SK-N-SH (cell line): Measurements from ENCODE around the gene FAM180B. TPM values are rescaled to one million over a fixed set of nuclear protein-coding genes. Genes with fewer than 3 reads are reported as not detected.

Source experiments
- CTCF ChIA-PET: fragments of 300-600, 350-600 bp; formaldehyde crosslinking; extraction: SDS; loops from one replicate; lab custom pipeline; 2021; lab: Yijun Ruan, JAX
- POLR2A ChIA-PET: fragments of 350-600 bp; sonication (Branson Sonifier 250); formaldehyde crosslinking; extraction: SDS; loops from one replicate; lab custom pipeline; 2020; ENCODE audit warnings: antibody characterized with exemption, inconsistent platforms; lab: Yijun Ruan, JAX
- DNase-seq: peaks from one replicate; pipeline ENCODE4 v3.0.0; 2012
- H2AFZ ChIP-seq: fragments of 200-600 bp; sonication (generic); 2 replicates; pipeline ENCODE4 v1.8.1; 2016; ENCODE audit warnings: antibody characterized with exemption, mild to moderate bottlenecking, low read depth
- H3F3A ChIP-seq: fragments of 200-600 bp; sonication (generic); replicated peaks from 2 replicates; pipeline ENCODE3; 2016; ENCODE audit warnings: antibody characterized with exemption, mild to moderate bottlenecking; ENCODE audit not compliant: insufficient read depth
- H3K27ac ChIP-seq, 2 experiments: fragments of 200-500 bp in 1 of 2; fragments of 200-600 bp in 1 of 2; sonication (Bioruptor generic) in 1 of 2; sonication (generic), shearing (Covaris generic) in 1 of 2; 2 replicates each; pipeline versions ENCODE4 v1.5.1 to v1.6.1; 2014 to 2016; ENCODE audit warnings: low read depth in 2 of 2, inconsistent platforms in 1 of 2, low read length in 1 of 2, mild to moderate bottlenecking in 1 of 2, mixed read lengths in 1 of 2
- H3K27me3 ChIP-seq: fragments of 200-600 bp; sonication (generic), shearing (Covaris generic); 2 replicates; pipeline ENCODE4 v1.6.1; 2016; ENCODE audit warnings: mixed run types; ENCODE audit not compliant: insufficient read depth
- H3K36me3 ChIP-seq, 2 experiments: fragments of 200-500 bp in 1 of 2; fragments of 200-600 bp in 1 of 2; sonication (Bioruptor generic) in 1 of 2; sonication (generic) in 1 of 2; replicated peaks in 1 of 2; 2 replicates each; pipeline versions ENCODE3 to v1.5.1; 2014 to 2016; ENCODE audit warnings: low read length in 1 of 2, mild to moderate bottlenecking in 1 of 2; ENCODE audit not compliant: insufficient read depth in 2 of 2, control insufficient read depth in 1 of 2
- H3K4me1 ChIP-seq, 2 experiments: fragments of 200-500 bp in 1 of 2; fragments of 200-600 bp in 1 of 2; sonication (Bioruptor generic) in 1 of 2; sonication (generic), shearing (Covaris generic) in 1 of 2; 2 replicates each; pipeline versions ENCODE4 v1.5.1 to v1.6.1; 2014 to 2016; ENCODE audit warnings: low read depth in 1 of 2, low read length in 1 of 2, mixed run types in 1 of 2; ENCODE audit not compliant: insufficient read depth in 2 of 2, control insufficient read depth in 1 of 2
- H3K4me2 ChIP-seq: fragments of 200-600 bp; sonication (generic), shearing (Covaris generic); 2 replicates; pipeline ENCODE4 v1.6.1; 2017; ENCODE audit warnings: mixed run types
- H3K4me3 ChIP-seq, 2 experiments: fragments of 200-500 bp in 1 of 2; fragments of 200-600 bp in 1 of 2; sonication (Bioruptor generic) in 1 of 2; sonication (generic), shearing (Covaris generic) in 1 of 2; 2 replicates each; pipeline versions ENCODE4 v1.5.1 to v1.8.1; 2014 to 2016; ENCODE audit warnings: low read depth in 2 of 2, inconsistent platforms in 1 of 2, low read length in 1 of 2, mild to moderate bottlenecking in 1 of 2, mixed read lengths in 1 of 2, moderate library complexity in 1 of 2
- H3K79me2 ChIP-seq: fragments of 200-600 bp; sonication (generic); 2 replicates; pipeline ENCODE4 v1.8.1; 2017; ENCODE audit warnings: mild to moderate bottlenecking; ENCODE audit not compliant: insufficient read depth
- H3K9ac ChIP-seq: fragments of 200-600 bp; sonication (generic); 2 replicates; pipeline ENCODE4 v1.6.1; 2017; ENCODE audit warnings: mixed run types
- H3K9me2 ChIP-seq: fragments of 200-600 bp; sonication (generic); 2 replicates; pipeline ENCODE4 v1.6.1; 2017; ENCODE audit warnings: mixed run types
- H3K9me3 ChIP-seq: fragments of 200-600 bp; sonication (generic); 2 replicates; pipeline ENCODE4 v1.6.1; 2017; ENCODE audit warnings: mixed run types, mild to moderate bottlenecking, moderate library complexity
- H4K20me1 ChIP-seq: fragments of 200-600 bp; sonication (generic); 2 replicates; pipeline ENCODE4 v1.6.1; 2017; ENCODE audit warnings: mild to moderate bottlenecking, mixed run types; ENCODE audit not compliant: insufficient read depth
- EP300 ChIP-seq, 2 experiments: IDR thresholded peaks; 2 replicates each; pipeline versions ENCODE4 v1.4.0 to v1.6.1; 2012; ENCODE audit warnings: borderline replicate concordance in 1 of 2, low read depth in 1 of 2, low read length in 1 of 2
- EZH2phosphoT487 ChIP-seq: fragments of 200-600 bp; sonication (generic); IDR thresholded peaks from 2 replicates; pipeline ENCODE4 v1.6.1; 2017; ENCODE audit warnings: low read depth, mixed run types, mild to moderate bottlenecking, antibody characterized with exemption, moderate library complexity, borderline replicate concordance
- GABPA ChIP-seq: IDR thresholded peaks from 2 replicates; pipeline ENCODE4 v1.4.0; 2012; ENCODE audit warnings: low read depth, mild to moderate bottlenecking
- NRF1 ChIP-seq: IDR thresholded peaks from 2 replicates; pipeline ENCODE4 v1.6.1; 2012; ENCODE audit warnings: low read depth, mild to moderate bottlenecking, low read length
- RAD21 ChIP-seq: IDR thresholded peaks from 2 replicates; pipeline ENCODE4 v1.6.1; 2012; ENCODE audit warnings: mild to moderate bottlenecking, low read length
- RFX5 ChIP-seq: IDR thresholded peaks from 2 replicates; pipeline ENCODE4 v1.6.1; 2012; ENCODE audit warnings: mild to moderate bottlenecking, improper control_type of control experiment, low read length
- RXRA ChIP-seq: IDR thresholded peaks from 2 replicates; pipeline ENCODE4 v1.4.0; 2012; ENCODE audit warnings: low read depth, mild to moderate bottlenecking, borderline replicate concordance
- SMC3 ChIP-seq: IDR thresholded peaks from 2 replicates; pipeline ENCODE4 v1.6.1; 2012; ENCODE audit warnings: low read depth, low read length, improper control_type of control experiment
- TCF12 ChIP-seq: IDR thresholded peaks from 2 replicates; pipeline ENCODE4 v1.4.0; 2012
- WGBS: methylation state at CpG from one replicate; pipeline ENCODE4 v1.1.6; 2017; ENCODE audit warnings: low lambda C conversion rate; 5-methylcytosine and 5-hydroxymethylcytosine counted together
- polyA plus RNA-seq, 3 experiments: library from polyadenylated mRNA; depleted of rRNA; stranded (reverse); fragments of >200 nt; gene quantifications; 2 replicates each; pipeline ENCODE4 v1.2.3, GENCODE V29; 2012
- TF ChIP-seq, protein P1 (sequence below): fragments of 200-600 bp; sonication (generic); IDR thresholded peaks from 2 replicates; pipeline ENCODE4 v1.6.1; 2017; ENCODE audit warnings: antibody characterized with exemption, mild to moderate bottlenecking, moderate library complexity
- TF ChIP-seq, protein P2 (sequence below): IDR thresholded peaks from 2 replicates; pipeline ENCODE4 v1.6.1; 2012; ENCODE audit warnings: mild to moderate bottlenecking, low read depth, low read length, moderate library complexity
- TF ChIP-seq, protein P3 (sequence below): IDR thresholded peaks from 2 replicates; pipeline ENCODE4; 2012
- TF ChIP-seq, protein P4 (sequence below): fragments of 150-350 bp; IDR thresholded peaks from 2 replicates; pipeline ENCODE4 v1.6.1; 2016; ENCODE audit warnings: mild to moderate bottlenecking, low read depth, low read length
- TF ChIP-seq, protein P5 (sequence below): IDR thresholded peaks from 2 replicates; pipeline ENCODE4 v1.4.0; 2012; ENCODE audit warnings: low read depth

FAM180B gene
- polyA plus RNA-seq, 1 of the 3 experiments (the other 2 are of a cell fraction), result not detected

DNA sequence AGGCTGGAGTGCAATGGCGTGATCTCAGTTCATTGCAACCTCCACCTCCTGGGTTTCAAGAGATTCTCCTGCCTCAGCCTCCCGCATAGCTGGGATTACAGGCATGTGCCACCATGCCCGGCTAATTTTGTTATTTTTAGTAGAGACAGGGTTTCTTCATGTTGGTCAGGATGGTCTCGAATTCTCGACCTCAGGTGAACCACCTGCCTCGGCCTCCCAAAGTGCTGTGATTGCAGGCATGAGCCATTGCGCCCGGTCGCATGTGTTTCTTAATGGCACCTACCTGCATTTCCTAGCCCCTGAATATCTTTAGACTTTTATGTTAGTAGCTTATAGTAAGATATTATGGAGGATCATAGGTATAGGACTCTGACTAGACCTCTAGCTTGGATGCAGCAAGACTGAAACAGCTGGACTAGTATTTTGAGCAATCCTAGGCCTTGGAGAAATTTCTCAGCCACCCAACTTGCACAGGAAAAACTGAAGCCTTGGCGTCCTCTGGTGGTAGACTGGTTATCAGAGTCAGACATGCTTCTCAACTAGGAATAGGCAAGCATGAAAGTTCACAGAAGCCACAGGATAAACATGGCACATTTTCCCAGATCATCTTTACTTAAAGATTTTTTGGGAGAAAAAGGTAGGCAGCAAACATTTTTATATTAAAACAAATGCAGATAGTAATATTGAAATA is 30.4 kb downstream of the FAM180B start:
- DNase-seq, result no peak
- H3K36me3 ChIP-seq, result peaks cover 26 to 33% of the 10 kb centered on the region in 2 experiments
- H2AFZ ChIP-seq, result no peak overlapping the region
- WGBS, result 90% methylated on average over 10 of the region's 10 CpGs
- H3K4me3 ChIP-seq, result peak overlapping the region in 1 of 2 experiments; percentile 36; a peak in 1 of 4 replicates
- no peaks in the 10 kb centered on the region for H3K79me2 ChIP-seq
- peaks cover 13% of the 10 kb centered on the region for H3F3A ChIP-seq
- CTCF ChIA-PET, result interaction anchor here (0.6 to 2.3 kb wide), 18 partner anchors 10 to 236 kb away, joined by 3 to 18 read pairs (median 3); partner anchors contain the start of genes C1QTNF4 and FAM180B
- peak overlapping the region; percentile 25; the same call in 1 of the 2 replicates for H3K4me2 ChIP-seq
- no peak for TF ChIP-seq GABPA
- peak; percentile 83 for TF ChIP-seq RAD21
- TF ChIP-seq, protein P1, sequence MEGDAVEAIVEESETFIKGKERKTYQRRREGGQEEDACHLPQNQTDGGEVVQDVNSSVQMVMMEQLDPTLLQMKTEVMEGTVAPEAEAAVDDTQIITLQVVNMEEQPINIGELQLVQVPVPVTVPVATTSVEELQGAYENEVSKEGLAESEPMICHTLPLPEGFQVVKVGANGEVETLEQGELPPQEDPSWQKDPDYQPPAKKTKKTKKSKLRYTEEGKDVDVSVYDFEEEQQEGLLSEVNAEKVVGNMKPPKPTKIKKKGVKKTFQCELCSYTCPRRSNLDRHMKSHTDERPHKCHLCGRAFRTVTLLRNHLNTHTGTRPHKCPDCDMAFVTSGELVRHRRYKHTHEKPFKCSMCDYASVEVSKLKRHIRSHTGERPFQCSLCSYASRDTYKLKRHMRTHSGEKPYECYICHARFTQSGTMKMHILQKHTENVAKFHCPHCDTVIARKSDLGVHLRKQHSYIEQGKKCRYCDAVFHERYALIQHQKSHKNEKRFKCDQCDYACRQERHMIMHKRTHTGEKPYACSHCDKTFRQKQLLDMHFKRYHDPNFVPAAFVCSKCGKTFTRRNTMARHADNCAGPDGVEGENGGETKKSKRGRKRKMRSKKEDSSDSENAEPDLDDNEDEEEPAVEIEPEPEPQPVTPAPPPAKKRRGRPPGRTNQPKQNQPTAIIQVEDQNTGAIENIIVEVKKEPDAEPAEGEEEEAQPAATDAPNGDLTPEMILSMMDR, result peak; percentile 83
- peak; percentile 76 for TF ChIP-seq SMC3
- peaks cover 0 to 9% of the 10 kb centered on the region in 2 experiments; a peak in 1 of 4 replicates for H3K4me1 ChIP-seq
- no peaks in the 10 kb centered on the region for H3K9me3 ChIP-seq
- no peaks in the 10 kb centered on the region for H3K9me2 ChIP-seq
- H3K27me3 ChIP-seq, result no peaks in the 10 kb centered on the region
- POLR2A ChIA-PET, result interaction anchor here (1.0 kb wide), 1 partner anchor 9 kb away, joined by 3 read pairs; no protein-coding TSS in a partner anchor
- no peaks in the 10 kb centered on the region for H4K20me1 ChIP-seq
- H3K9ac ChIP-seq, result no peak overlapping the region
- H3K27ac ChIP-seq, result peak overlapping the region in 1 of 2 experiments; percentile 44; a peak in 1 of 4 replicates

DNA sequence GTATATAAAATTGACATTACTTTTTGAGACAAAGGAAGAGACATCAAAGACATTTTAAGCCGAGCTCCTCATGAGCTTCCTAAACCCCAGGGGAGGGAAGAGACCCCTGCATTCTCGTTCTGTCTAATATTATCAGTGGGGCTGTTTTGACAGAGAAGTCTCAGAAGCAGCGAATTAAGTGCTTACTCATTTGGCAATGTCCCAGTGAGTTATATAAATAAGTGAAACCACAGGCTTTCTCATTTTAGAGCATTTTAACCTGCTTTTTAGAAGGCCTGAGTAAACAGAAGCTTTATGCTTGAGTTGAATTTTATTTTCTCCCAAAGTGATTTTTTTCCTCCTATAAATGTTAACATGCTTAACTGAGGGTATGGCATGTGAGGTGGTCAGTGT is 30.9 kb downstream of the FAM180B start:
- Histone ChIP-seq H3K9me2 (no peaks in the 10 kb centered on the region), H3K4me1 (peaks cover 0 to 9% of the 10 kb centered on the region in 2 experiments; a peak in 1 of 4 replicates), H3K36me3 (peaks cover 31 to 39% of the 10 kb centered on the region in 2 experiments), H3K79me2 (no peaks in the 10 kb centered on the region), H3K9me3 (no peaks in the 10 kb centered on the region), H2AFZ (no peak overlapping the region), H3K9ac (no peak overlapping the region), H3K4me2 (peak overlapping the region; percentile 25; the same call in 1 of the 2 replicates), H4K20me1 (no peaks in the 10 kb centered on the region), H3K27me3 (no peaks in the 10 kb centered on the region), H3K27ac (peak overlapping the region in 1 of 2 experiments; percentile 44; a peak in 1 of 4 replicates), H3F3A (peaks cover 13% of the 10 kb centered on the region), H3K4me3 (no peak overlapping the region)
- no peak for DNase-seq
- CTCF ChIA-PET, result interaction anchor here (0.6 to 2.3 kb wide), 16 partner anchors 11 to 235 kb away, joined by 3 to 18 read pairs (median 3); partner anchors contain the start of genes C1QTNF4 and FAM180B
- WGBS, result 52% methylated on average over 3 of the region's 3 CpGs
- POLR2A ChIA-PET, result interaction anchor here (1.0 kb wide), 1 partner anchor 9 kb away, joined by 3 read pairs; no protein-coding TSS in a partner anchor
- TF ChIP-seq, protein P2, sequence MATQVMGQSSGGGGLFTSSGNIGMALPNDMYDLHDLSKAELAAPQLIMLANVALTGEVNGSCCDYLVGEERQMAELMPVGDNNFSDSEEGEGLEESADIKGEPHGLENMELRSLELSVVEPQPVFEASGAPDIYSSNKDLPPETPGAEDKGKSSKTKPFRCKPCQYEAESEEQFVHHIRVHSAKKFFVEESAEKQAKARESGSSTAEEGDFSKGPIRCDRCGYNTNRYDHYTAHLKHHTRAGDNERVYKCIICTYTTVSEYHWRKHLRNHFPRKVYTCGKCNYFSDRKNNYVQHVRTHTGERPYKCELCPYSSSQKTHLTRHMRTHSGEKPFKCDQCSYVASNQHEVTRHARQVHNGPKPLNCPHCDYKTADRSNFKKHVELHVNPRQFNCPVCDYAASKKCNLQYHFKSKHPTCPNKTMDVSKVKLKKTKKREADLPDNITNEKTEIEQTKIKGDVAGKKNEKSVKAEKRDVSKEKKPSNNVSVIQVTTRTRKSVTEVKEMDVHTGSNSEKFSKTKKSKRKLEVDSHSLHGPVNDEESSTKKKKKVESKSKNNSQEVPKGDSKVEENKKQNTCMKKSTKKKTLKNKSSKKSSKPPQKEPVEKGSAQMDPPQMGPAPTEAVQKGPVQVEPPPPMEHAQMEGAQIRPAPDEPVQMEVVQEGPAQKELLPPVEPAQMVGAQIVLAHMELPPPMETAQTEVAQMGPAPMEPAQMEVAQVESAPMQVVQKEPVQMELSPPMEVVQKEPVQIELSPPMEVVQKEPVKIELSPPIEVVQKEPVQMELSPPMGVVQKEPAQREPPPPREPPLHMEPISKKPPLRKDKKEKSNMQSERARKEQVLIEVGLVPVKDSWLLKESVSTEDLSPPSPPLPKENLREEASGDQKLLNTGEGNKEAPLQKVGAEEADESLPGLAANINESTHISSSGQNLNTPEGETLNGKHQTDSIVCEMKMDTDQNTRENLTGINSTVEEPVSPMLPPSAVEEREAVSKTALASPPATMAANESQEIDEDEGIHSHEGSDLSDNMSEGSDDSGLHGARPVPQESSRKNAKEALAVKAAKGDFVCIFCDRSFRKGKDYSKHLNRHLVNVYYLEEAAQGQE, result no peak
- TF ChIP-seq, protein P3, sequence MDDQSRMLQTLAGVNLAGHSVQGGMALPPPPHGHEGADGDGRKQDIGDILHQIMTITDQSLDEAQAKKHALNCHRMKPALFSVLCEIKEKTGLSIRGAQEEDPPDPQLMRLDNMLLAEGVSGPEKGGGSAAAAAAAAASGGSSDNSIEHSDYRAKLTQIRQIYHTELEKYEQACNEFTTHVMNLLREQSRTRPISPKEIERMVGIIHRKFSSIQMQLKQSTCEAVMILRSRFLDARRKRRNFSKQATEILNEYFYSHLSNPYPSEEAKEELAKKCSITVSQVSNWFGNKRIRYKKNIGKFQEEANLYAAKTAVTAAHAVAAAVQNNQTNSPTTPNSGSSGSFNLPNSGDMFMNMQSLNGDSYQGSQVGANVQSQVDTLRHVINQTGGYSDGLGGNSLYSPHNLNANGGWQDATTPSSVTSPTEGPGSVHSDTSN, result no peak
- TF ChIP-seq RFX5, result no peak
- TF ChIP-seq TCF12, result no peak
- TF ChIP-seq, protein P4, sequence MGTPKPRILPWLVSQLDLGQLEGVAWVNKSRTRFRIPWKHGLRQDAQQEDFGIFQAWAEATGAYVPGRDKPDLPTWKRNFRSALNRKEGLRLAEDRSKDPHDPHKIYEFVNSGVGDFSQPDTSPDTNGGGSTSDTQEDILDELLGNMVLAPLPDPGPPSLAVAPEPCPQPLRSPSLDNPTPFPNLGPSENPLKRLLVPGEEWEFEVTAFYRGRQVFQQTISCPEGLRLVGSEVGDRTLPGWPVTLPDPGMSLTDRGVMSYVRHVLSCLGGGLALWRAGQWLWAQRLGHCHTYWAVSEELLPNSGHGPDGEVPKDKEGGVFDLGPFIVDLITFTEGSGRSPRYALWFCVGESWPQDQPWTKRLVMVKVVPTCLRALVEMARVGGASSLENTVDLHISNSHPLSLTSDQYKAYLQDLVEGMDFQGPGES, result no peak
- TF ChIP-seq, protein P1, result no peak
- TF ChIP-seq, protein P5, sequence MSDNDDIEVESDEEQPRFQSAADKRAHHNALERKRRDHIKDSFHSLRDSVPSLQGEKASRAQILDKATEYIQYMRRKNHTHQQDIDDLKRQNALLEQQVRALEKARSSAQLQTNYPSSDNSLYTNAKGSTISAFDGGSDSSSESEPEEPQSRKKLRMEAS, result no peak
- TF ChIP-seq RXRA, result no peak
- no peak for TF ChIP-seq EZH2phosphoT487
- no peak for TF ChIP-seq NRF1
- no peak for TF ChIP-seq EP300 (IDR thresholded peaks at IDR 0.05; ENCODE audit: borderline replicate concordance in 1 of 2, low read depth in 1 of 2, low read length in 1 of 2)
